Measurements from ENCODE around the gene RTN4. TPM values are rescaled to one million over a fixed set of nuclear protein-coding genes. Genes with fewer than 3 reads are reported as not detected.

RTN4 gene
- total RNA-seq, 1 experiment from 2014 or later: 394 TPM

GRCh38 chr2:54956111-54956627 is 94.1 kb downstream of the RTN4 start:
- peak overlapping the region; percentile 28 for H3K27ac Mint-ChIP-seq (ENCODE audit: unreplicated experiment)
- no peak for TF ChIP-seq CTCF (IDR thresholded peaks at IDR 0.05; ENCODE audit: unreplicated experiment)
- peaks cover 14% of the 10 kb centered on the region for H3K4me1 Mint-ChIP-seq (ENCODE audit: low read depth, unreplicated experiment)
- H3K36me3 Mint-ChIP-seq (ENCODE audit: insufficient read depth, unreplicated experiment): no peaks in the 10 kb centered on the region
- H3K27me3 Mint-ChIP-seq (ENCODE audit: unreplicated experiment): no peaks in the 10 kb centered on the region
- no peaks in the 10 kb centered on the region for H3K9me3 Mint-ChIP-seq (ENCODE audit: low read depth, unreplicated experiment)
- no TSS peak for BruUV-seq (replicated peaks)
- CTCF ChIA-PET: interaction anchor here (0.7 kb wide), 1 partner anchor 57 kb away, joined by 4 read pairs; no protein-coding TSS in a partner anchor
- no peak overlapping the region for H3K4me3 Mint-ChIP-seq (ENCODE audit: low read depth, unreplicated experiment)
- intact Hi-C loops (cut with micrococcal nuclease; ENCODE audit: unreplicated experiment): no loop called here
- no peak for DNase-seq

- peaks cover 14% of the 10 kb centered on the region for H3K4me1 Mint-ChIP-seq (ENCODE audit: low read depth, unreplicated experiment)
- intact Hi-C loops (cut with micrococcal nuclease; ENCODE audit: unreplicated experiment): no loop called here
- no peaks in the 10 kb centered on the region for H3K36me3 Mint-ChIP-seq (ENCODE audit: insufficient read depth, unreplicated experiment)
- H3K27ac Mint-ChIP-seq (ENCODE audit: unreplicated experiment): peak overlapping the region; percentile 8
- BruUV-seq (replicated peaks): no TSS peak
- CTCF ChIA-PET: interaction anchor here (0.7 kb wide), 1 partner anchor 56 kb away, joined by 4 read pairs; no protein-coding TSS in a partner anchor
- no peak for TF ChIP-seq CTCF (IDR thresholded peaks at IDR 0.05; ENCODE audit: unreplicated experiment)
- H3K9me3 Mint-ChIP-seq (ENCODE audit: low read depth, unreplicated experiment): no peaks in the 10 kb centered on the region
- DNase-seq: peak; percentile 12
- H3K4me3 Mint-ChIP-seq (ENCODE audit: low read depth, unreplicated experiment): no peak overlapping the region
- H3K27me3 Mint-ChIP-seq (ENCODE audit: unreplicated experiment): no peaks in the 10 kb centered on the region
Observed at GRCh38 chr2:54955358-54956110, 94.7 kb downstream of the RTN4 start.

- H3K9me3 Mint-ChIP-seq (ENCODE audit: low read depth, unreplicated experiment): no peaks in the 10 kb centered on the region
- CTCF ChIA-PET: no interaction called here
Observed at GRCh38 chr2:54954705-54955357, 95.4 kb downstream of the RTN4 start.

GRCh38 chr2:54954158-54954557 is 96.1 kb downstream of the RTN4 start:
- intact Hi-C loops (cut with micrococcal nuclease; ENCODE audit: unreplicated experiment): no loop called here

More at GRCh38 chr2:54954705-54955357, 95.4 kb downstream of the RTN4 start:
- Mint-ChIP-seq H3K27me3 (ENCODE audit: unreplicated experiment) (peaks cover 7% of the 10 kb centered on the region), H3K4me1 (ENCODE audit: low read depth, unreplicated experiment) (peaks cover 14% of the 10 kb centered on the region), H3K4me3 (ENCODE audit: low read depth, unreplicated experiment) (no peak overlapping the region), H3K36me3 (ENCODE audit: insufficient read depth, unreplicated experiment) (no peaks in the 10 kb centered on the region), H3K27ac (ENCODE audit: unreplicated experiment) (no peak overlapping the region)
- no TSS peak for BruUV-seq (replicated peaks)
- TF ChIP-seq CTCF (IDR thresholded peaks at IDR 0.05; ENCODE audit: unreplicated experiment): no peak
- intact Hi-C loops (cut with micrococcal nuclease; ENCODE audit: unreplicated experiment): no loop called here
- no peak for DNase-seq

More at GRCh38 chr2:54954158-54954557, 96.1 kb downstream of the RTN4 start:
- CTCF ChIA-PET: interaction anchor here (0.6 to 0.7 kb wide), 2 partner anchors 7 to 101 kb away, joined by 4 read pairs; no protein-coding TSS in a partner anchor
- Mint-ChIP-seq H3K27ac (ENCODE audit: unreplicated experiment) (no peak overlapping the region), H3K9me3 (ENCODE audit: low read depth, unreplicated experiment) (no peaks in the 10 kb centered on the region), H3K27me3 (ENCODE audit: unreplicated experiment) (peaks cover 13% of the 10 kb centered on the region), H3K36me3 (ENCODE audit: insufficient read depth, unreplicated experiment) (no peaks in the 10 kb centered on the region), H3K4me3 (ENCODE audit: low read depth, unreplicated experiment) (no peak overlapping the region), H3K4me1 (ENCODE audit: low read depth, unreplicated experiment) (peaks cover 14% of the 10 kb centered on the region)
- DNase-seq: no peak
- TF ChIP-seq CTCF (IDR thresholded peaks at IDR 0.05; ENCODE audit: unreplicated experiment): no peak
- BruUV-seq (replicated peaks): no TSS peak
